ENCODE results near the gene MYMX.
"Not testable (repeated sequence)": the region's sequence is repeated elsewhere in the genome, so short reads cannot be mapped to it uniquely, and the experiment has no call there.

The MYMX gene

DNA sequence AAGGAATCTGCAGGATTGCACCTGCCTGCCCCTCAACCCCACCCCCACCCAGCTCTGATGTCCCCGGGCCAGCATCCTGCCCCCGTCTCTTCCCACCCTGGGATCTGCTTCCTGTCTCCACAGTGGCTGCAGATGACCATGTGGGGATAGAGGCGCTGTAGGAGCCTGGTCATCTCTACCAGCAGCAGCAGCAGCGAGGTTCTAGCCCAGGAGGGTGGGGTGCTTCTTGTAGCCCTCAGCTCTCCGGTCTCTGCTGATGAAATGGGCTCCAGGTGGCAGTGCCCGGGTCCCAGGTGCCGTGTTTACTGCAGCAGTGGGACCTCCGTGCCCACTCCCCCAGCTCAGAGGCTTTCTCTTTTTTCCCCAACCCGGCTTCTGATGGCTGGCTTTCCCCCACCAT is 32.9 kb upstream of the MYMX start:
- no peak overlapping the region for H3K27ac ChIP-seq
- no peaks in the 10 kb centered on the region for H3K27me3 ChIP-seq
- no peak overlapping the region for H3K4me3 ChIP-seq (ENCODE audit: low read depth in 1 of 2, low read length in 1 of 2)
- no peaks in the 10 kb centered on the region for H3K4me1 ChIP-seq (ENCODE audit: control insufficient read depth in 1 of 2, insufficient read depth in 1 of 2, low read depth in 1 of 2, low read length in 1 of 2)
- H3K36me3 ChIP-seq, result no peaks in the 10 kb centered on the region
- no peaks in the 10 kb centered on the region for H3K9me3 ChIP-seq
- TF ChIP-seq, protein P1, sequence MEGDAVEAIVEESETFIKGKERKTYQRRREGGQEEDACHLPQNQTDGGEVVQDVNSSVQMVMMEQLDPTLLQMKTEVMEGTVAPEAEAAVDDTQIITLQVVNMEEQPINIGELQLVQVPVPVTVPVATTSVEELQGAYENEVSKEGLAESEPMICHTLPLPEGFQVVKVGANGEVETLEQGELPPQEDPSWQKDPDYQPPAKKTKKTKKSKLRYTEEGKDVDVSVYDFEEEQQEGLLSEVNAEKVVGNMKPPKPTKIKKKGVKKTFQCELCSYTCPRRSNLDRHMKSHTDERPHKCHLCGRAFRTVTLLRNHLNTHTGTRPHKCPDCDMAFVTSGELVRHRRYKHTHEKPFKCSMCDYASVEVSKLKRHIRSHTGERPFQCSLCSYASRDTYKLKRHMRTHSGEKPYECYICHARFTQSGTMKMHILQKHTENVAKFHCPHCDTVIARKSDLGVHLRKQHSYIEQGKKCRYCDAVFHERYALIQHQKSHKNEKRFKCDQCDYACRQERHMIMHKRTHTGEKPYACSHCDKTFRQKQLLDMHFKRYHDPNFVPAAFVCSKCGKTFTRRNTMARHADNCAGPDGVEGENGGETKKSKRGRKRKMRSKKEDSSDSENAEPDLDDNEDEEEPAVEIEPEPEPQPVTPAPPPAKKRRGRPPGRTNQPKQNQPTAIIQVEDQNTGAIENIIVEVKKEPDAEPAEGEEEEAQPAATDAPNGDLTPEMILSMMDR (IDR thresholded peaks at IDR 0.05), result no peak

DNA sequence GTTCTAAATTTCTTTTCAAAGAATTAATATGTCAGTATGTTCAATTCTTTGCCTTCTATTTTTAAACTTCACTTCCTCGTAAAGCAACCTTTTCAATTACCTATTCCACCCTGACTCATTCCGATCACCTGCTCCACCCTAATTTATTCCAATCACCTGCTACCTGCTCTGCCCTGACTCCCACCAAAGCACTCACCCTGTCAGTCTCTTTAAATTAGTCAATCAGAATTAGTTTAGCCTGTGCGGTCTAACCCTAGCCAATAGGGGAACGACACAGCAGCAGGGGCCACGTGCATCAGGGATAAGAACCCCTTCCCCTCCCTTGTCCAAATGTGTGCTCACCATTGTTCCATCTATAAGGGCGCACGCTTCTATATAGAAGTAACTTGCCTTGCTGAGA is 31.4 kb upstream of the MYMX start:
- not testable (repeated sequence) for H3K27me3 ChIP-seq; H3K4me3 ChIP-seq (ENCODE audit: low read depth in 1 of 2, low read length in 1 of 2); H3K4me1 ChIP-seq (ENCODE audit: control insufficient read depth in 1 of 2, insufficient read depth in 1 of 2, low read depth in 1 of 2, low read length in 1 of 2)

DNA sequence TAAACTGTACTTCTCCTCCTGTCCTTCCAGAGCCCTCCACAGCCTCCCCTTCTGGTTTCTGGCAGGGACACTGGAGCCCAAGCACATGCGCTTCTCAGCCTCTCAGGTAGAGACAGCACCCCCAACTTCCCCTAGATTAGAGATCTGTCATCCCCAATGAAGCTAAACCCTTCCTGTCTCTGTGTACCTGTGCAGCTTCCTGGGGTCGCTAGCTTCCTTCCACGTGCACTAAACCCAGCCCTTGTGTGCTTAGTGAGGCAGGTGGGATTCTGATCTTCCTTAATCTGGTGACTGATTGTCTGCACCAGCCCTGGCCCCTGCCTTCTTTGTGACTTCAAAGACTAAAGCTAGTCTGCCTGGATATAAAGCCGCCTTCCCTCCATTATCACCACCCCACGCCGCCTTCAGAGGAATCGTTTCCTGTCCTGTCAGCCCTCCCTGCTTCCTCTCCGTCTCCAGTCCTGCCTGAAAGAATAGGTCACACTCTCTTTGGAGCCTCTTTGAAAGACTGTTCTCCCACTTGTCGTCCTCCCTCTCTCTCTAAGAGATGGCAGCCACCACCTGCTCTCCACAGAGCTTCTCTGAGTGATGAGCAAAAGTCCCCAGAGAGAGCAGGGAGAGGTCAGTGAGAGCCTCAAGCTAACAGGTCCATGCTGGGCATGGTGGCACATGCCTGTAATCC is 30.6 kb upstream of the MYMX start:
- TF ChIP-seq, protein P1 (IDR thresholded peaks at IDR 0.05), result no peak
- Histone ChIP-seq H3K36me3 (no peaks in the 10 kb centered on the region), H3K27me3 (no peaks in the 10 kb centered on the region), H3K4me1 (ENCODE audit: control insufficient read depth in 1 of 2, insufficient read depth in 1 of 2, low read depth in 1 of 2, low read length in 1 of 2) (no peaks in the 10 kb centered on the region), H3K9me3 (no peaks in the 10 kb centered on the region), H3K27ac (no peak overlapping the region), H3K4me3 (ENCODE audit: low read depth in 1 of 2, low read length in 1 of 2) (no peak overlapping the region)

More for the DNA sequence above, 31.4 kb upstream of the MYMX start:
- H3K9me3 ChIP-seq, H3K27ac ChIP-seq, H3K36me3 ChIP-seq: not testable (repeated sequence)

DNA sequence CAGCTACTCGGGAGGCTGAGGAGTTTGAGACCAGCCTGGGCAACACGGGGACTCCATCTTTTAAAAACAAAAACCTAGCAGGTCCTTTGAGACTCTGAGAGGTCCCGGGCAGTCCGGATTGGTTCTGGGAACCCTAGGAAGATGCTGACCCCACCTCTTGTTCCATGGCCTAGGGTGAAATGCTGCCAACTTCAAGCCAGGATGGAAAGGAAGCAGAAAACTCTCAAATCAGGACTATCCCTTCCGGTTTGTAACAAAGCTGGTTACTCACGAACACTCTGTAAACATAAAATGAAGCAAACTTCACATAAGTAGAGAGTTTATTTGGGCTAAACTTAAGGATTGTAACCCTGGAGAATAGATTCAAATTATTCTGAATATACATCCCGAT is 30.1 kb upstream of the MYMX start:
- Histone ChIP-seq H3K9me3 (no peaks in the 10 kb centered on the region), H3K4me3 (ENCODE audit: low read depth in 1 of 2, low read length in 1 of 2) (no peak overlapping the region), H3K4me1 (ENCODE audit: control insufficient read depth in 1 of 2, insufficient read depth in 1 of 2, low read depth in 1 of 2, low read length in 1 of 2) (no peaks in the 10 kb centered on the region), H3K27me3 (no peaks in the 10 kb centered on the region), H3K27ac (no peak overlapping the region), H3K36me3 (no peaks in the 10 kb centered on the region)
- TF ChIP-seq, protein P1 (IDR thresholded peaks at IDR 0.05), result no peak

DNA sequence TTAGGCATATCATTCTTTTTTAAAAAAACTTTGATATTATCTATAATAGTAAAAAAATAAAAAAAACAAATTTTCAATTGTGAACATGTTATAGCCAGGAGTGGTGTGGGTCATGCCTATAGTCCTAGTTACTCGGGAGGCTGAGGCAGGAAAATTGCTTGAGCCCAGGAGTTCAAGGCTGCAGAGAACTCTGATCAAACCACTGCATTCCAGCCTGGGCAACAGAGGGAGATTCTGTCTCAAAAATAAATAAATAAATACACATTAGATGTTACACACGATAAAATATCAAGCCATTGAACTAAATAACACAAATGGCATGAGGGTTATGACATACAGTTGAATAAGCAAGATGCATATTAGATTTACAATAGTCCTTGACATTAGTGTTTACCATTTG is 27.9 kb upstream of the MYMX start:
- Histone ChIP-seq H3K4me1 (ENCODE audit: control insufficient read depth in 1 of 2, insufficient read depth in 1 of 2, low read depth in 1 of 2, low read length in 1 of 2) (peaks cover 8 to 10% of the 10 kb centered on the region in 2 experiments), H3K9me3 (no peaks in the 10 kb centered on the region)
- TF ChIP-seq, protein P1 (IDR thresholded peaks at IDR 0.05), result no peak

DNA sequence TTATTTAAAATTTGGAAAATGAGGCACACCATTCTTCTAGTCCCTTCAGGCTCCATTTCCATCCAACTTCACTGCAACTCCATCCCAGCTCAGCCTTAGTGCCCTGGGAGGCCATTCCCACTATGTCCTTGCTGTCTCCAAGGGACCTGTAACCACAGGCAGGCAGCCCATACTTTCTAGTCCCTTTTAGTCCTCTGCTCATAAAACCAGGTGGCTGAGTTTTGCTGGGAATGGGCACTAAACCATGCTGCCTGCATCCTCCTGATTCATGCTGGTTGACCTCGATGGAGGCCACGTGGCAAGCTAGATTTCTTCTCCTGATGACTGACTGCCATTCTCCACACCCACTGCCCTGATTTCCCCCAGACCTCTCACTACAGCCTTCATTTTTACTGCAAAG is 27.5 kb upstream of the MYMX start:
- Histone ChIP-seq H3K27me3 (no peaks in the 10 kb centered on the region), H3K27ac (no peak overlapping the region), H3K4me3 (ENCODE audit: low read depth in 1 of 2, low read length in 1 of 2) (no peak overlapping the region), H3K4me1 (ENCODE audit: control insufficient read depth in 1 of 2, insufficient read depth in 1 of 2, low read depth in 1 of 2, low read length in 1 of 2) (peaks cover 8 to 10% of the 10 kb centered on the region in 2 experiments), H3K36me3 (no peaks in the 10 kb centered on the region), H3K9me3 (no peaks in the 10 kb centered on the region)
- TF ChIP-seq, protein P1 (IDR thresholded peaks at IDR 0.05), result no peak

More for the DNA sequence above, 27.9 kb upstream of the MYMX start:
- no peaks in the 10 kb centered on the region for H3K27me3 ChIP-seq
- no peaks in the 10 kb centered on the region for H3K36me3 ChIP-seq
- no peak overlapping the region for H3K27ac ChIP-seq
- H3K4me3 ChIP-seq (ENCODE audit: low read depth in 1 of 2, low read length in 1 of 2), result no peak overlapping the region
